Uterus (tissue), 4 donors: Measurements from ENCODE around the gene MARK2. TPM values are rescaled to one million over a fixed set of nuclear protein-coding genes. Genes with fewer than 3 reads are reported as not detected.
A peak's percentile ranks its signal among the peaks of the same experiment; 100 is the strongest.

Experiments
- DNase-seq, 2 donors: peaks; one replicate each; pipeline ENCODE4 v3.0.0-alpha.2; 2019 to 2020
- H3K27ac ChIP-seq, 2 donors: fragments of 200-600 bp; sonication (generic); 1 replicate in 1 of 2; 2 replicates in 1 of 2; pipeline ENCODE4 v1.5.1; 2016 to 2018
- H3K27me3 ChIP-seq, 2 donors: fragments of 200-600 bp; sonication (generic); one replicate each; pipeline ENCODE4 v1.5.1; 2018 to 2019; ENCODE audit warnings: control low read depth in 1 of 2
- H3K36me3 ChIP-seq, 2 donors: fragments of 200-600 bp; sonication (generic); one replicate each; pipeline ENCODE4 v1.5.1; 2019; ENCODE audit warnings: control low read depth in 1 of 2
- H3K4me1 ChIP-seq, 2 donors: fragments of 200-600 bp; sonication (generic); one replicate each; pipeline ENCODE4 v1.5.1; 2018 to 2019; ENCODE audit warnings: control low read depth in 1 of 2
- H3K4me3 ChIP-seq, 2 donors: fragments of 200-600 bp; sonication (generic); 1 replicate in 1 of 2; 2 replicates in 1 of 2; pipeline ENCODE4 v1.5.1; 2018 to 2019; ENCODE audit warnings: mild to moderate bottlenecking in 1 of 2
- H3K9me3 ChIP-seq, 2 donors: fragments of 200-600 bp; sonication (generic); one replicate each; pipeline ENCODE4 v1.5.1; 2019; ENCODE audit warnings: control low read depth in 1 of 2
- CTCF ChIP-seq, 4 experiments: fragments of 200-600 bp in 2 of 4; fragments of 450-650 bp in 2 of 4; sonication (generic) in 2 of 4; IDR thresholded peaks; one replicate each; pipeline ENCODE4 v1.5.1; 2016 to 2019; ENCODE audit warnings: antibody characterized with exemption in 4 of 4, mild to moderate bottlenecking in 2 of 4, moderate library complexity in 1 of 4
- POLR2A ChIP-seq, 2 donors: fragments of 450-650 bp; IDR thresholded peaks; one replicate each; pipeline ENCODE4 v1.6.1; 2016; ENCODE audit warnings: antibody characterized with exemption in 2 of 2, mild to moderate bottlenecking in 1 of 2, moderate library complexity in 1 of 2
- intact Hi-C: fragments of 100-400 bp; cut with DNase I; formaldehyde crosslinking; loops from one replicate; pipeline ENCODE4 v1.15.1; 2023; ENCODE audit warnings: low total_unique reads
- total RNA-seq, 4 donors: library from RNA; depleted of rRNA in 3 of 4; stranded (reverse); fragments of >200 nt in 3 of 4; gene quantifications; one replicate each; pipeline versions ENCODE4 v1.1.0 to v1.2.4, GENCODE V29; 2014 to 2023
- donor health status: DM: yes; HTN: yes; CAD: no.

Gene MARK2
- total RNA-seq, 4 donors from 2014 or later = 6.9 to 36.5 (median 17.7) TPM

GRCh38 chr11:63884196-63884932 lies 45.5 kb downstream of the MARK2 start:
- Histone ChIP-seq H3K4me3 (no peak overlapping the region), H3K9me3 (no peaks in the 10 kb centered on the region), H3K4me1 (peaks cover 8 to 18% of the 10 kb centered on the region in 2 donors), H3K27ac (no peak overlapping the region), H3K36me3 (no peaks in the 10 kb centered on the region), H3K27me3 (no peaks in the 10 kb centered on the region)
- TF ChIP-seq CTCF (IDR thresholded peaks at IDR 0.05) = no peak
- no peak for TF ChIP-seq POLR2A (IDR thresholded peaks at IDR 0.05)
- no peak for DNase-seq
- intact Hi-C loops = no loop called here

DNA sequence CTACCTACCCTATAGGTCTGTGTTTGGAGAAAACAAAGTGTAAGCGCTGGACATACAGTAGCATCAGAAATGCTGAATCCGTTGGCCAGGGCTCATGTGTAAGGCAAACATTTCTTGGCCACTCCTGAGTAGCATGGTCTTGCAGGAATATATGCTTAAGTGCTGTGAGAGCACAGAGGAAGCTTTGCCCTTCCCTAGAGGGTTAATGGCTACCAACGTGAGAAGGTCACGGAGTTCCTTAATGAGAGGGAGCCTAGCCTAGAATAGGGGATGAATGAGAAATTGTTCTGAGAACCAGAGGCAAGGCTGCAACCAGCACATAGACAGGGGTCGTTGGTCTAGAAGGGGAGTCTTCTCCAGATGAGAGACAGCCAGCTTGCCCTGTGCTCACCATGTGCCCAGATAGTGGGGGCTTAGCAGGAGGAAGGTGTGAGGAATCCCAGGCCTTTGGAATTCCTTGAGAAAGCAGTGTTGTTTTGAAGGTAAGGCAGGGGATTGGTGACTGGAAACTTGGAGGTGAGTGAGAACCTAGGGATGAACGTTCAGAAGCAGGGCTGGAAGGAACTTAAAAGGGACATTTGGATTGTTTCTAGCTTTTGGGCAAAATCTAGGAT lies 48.6 kb downstream of the MARK2 start:
- TF ChIP-seq CTCF (IDR thresholded peaks at IDR 0.05) = no peak
- TF ChIP-seq POLR2A (IDR thresholded peaks at IDR 0.05) = no peak
- Histone ChIP-seq H3K36me3 (no peaks in the 10 kb centered on the region), H3K27ac (peak overlapping the region; percentile 41 to 64), H3K4me3 (no peak overlapping the region), H3K27me3 (no peaks in the 10 kb centered on the region), H3K4me1 (peaks cover 8 to 13% of the 10 kb centered on the region in 2 donors), H3K9me3 (no peaks in the 10 kb centered on the region)
- intact Hi-C loops = no loop called here
- no peak for DNase-seq

- no peaks in the 10 kb centered on the region for H3K36me3 ChIP-seq
- peak; percentile 58 to 70 for DNase-seq
- intact Hi-C loops = no loop called here
- peak overlapping the region; percentile 41 to 64 for H3K27ac ChIP-seq
- peak overlapping the region in 1 of 2 donors; percentile 14 for H3K4me3 ChIP-seq
- no peaks in the 10 kb centered on the region for H3K9me3 ChIP-seq
- H3K27me3 ChIP-seq = no peaks in the 10 kb centered on the region
- H3K4me1 ChIP-seq = peaks cover 8 to 13% of the 10 kb centered on the region in 2 donors
- TF ChIP-seq POLR2A (IDR thresholded peaks at IDR 0.05) = no peak
- no peak for TF ChIP-seq CTCF (IDR thresholded peaks at IDR 0.05)
Measured at GRCh38 chr11:63888170-63889086, 49.5 kb downstream of the MARK2 start.

DNA sequence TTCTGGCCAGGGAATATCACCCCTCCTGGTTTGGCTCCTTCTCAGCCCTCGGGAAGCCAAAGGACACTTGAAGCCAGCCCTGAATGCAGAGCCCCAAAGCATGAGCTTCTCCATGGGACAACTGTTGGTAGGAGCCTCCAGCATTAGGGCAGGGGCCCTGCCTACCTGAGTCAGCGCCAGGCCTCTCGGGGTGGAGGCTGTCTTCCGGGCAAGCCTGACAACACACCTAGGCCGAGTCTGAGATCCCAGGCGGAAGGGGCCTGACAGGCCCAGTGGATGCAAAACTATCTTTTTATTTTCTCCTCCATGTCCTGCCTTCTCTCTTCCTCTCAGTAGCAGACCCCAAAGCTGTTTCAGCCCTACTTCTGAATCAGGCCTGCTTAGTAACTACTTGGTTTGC lies 50.4 kb downstream of the MARK2 start:
- TF ChIP-seq CTCF (IDR thresholded peaks at IDR 0.05) (no peak), POLR2A (IDR thresholded peaks at IDR 0.05) (no peak)
- no peaks in the 10 kb centered on the region for H3K27me3 ChIP-seq
- H3K9me3 ChIP-seq = no peaks in the 10 kb centered on the region
- intact Hi-C loops = no loop called here
- no peak overlapping the region for H3K4me3 ChIP-seq
- no peaks in the 10 kb centered on the region for H3K36me3 ChIP-seq
- H3K4me1 ChIP-seq = peaks cover 8 to 13% of the 10 kb centered on the region in 2 donors
- no peak for DNase-seq
- peak overlapping the region in 1 of 2 donors; percentile 41 for H3K27ac ChIP-seq
